Measurements from ENCODE around the gene TNF.

TNF gene

GRCh38 chr6:31574106-31575061 is 981 bp upstream of the TNF start:
- TF ChIP-seq CTCF (conservative IDR thresholded peaks at IDR 0.05) (no peak), ZFX (IDR thresholded peaks at IDR 0.05) (no peak)
- no peak overlapping the region for H3K27ac ChIP-seq

GRCh38 chr6:31575952-31576685 is 754 bp downstream of the TNF start:
- TF ChIP-seq CTCF (conservative IDR thresholded peaks at IDR 0.05) (no peak), ZFX (IDR thresholded peaks at IDR 0.05) (no peak)
- no peak overlapping the region for H3K27ac ChIP-seq

- no peak for TF ChIP-seq CTCF (conservative IDR thresholded peaks at IDR 0.05)
- no peak for TF ChIP-seq ZFX (IDR thresholded peaks at IDR 0.05)
- H3K27ac ChIP-seq: no peak overlapping the region
These were observed 1.7 kb downstream of the TNF start for GRCh38 chr6:31576897-31577578.

GRCh38 chr6:31577579-31577966 is 2.2 kb downstream of the TNF start:
- no peak overlapping the region for H3K27ac ChIP-seq
- TF ChIP-seq CTCF (conservative IDR thresholded peaks at IDR 0.05) (no peak), ZFX (IDR thresholded peaks at IDR 0.05) (no peak)

- TF ChIP-seq ZFX (IDR thresholded peaks at IDR 0.05): no peak
- TF ChIP-seq CTCF (conservative IDR thresholded peaks at IDR 0.05): no peak
- no peak overlapping the region for H3K27ac ChIP-seq
These were observed 3.1 kb downstream of the TNF start for GRCh38 chr6:31578184-31579118.

- no peak for TF ChIP-seq CTCF (conservative IDR thresholded peaks at IDR 0.05)
- H3K27ac ChIP-seq: no peak overlapping the region
These were observed 3.7 kb downstream of the TNF start for GRCh38 chr6:31579119-31579505.

Data from C4-2B (cell line).